Ovary (tissue), 3 donors: ENCODE results near the gene HERC3.

Source experiments
- POLR2A ChIP-seq: fragments of 450-650 bp; IDR thresholded peaks from one replicate; pipeline ENCODE4 v1.6.1; 2017; ENCODE audit warnings: antibody characterized with exemption, mild to moderate bottlenecking, moderate library complexity
- TF ChIP-seq, protein P1 (sequence below), 3 donors: fragments of 450-650 bp in 2 of 3; fragments of 200-600 bp in 1 of 3; IDR thresholded peaks; one replicate each; pipeline versions ENCODE4 v1.5.1 to v1.8.0; 2016 to 2022; ENCODE audit warnings: antibody characterized with exemption in 3 of 3, mild to moderate bottlenecking in 1 of 3
- donor health status: DM: no; HTN: no; CAD: no.

- TF ChIP-seq, protein P1, sequence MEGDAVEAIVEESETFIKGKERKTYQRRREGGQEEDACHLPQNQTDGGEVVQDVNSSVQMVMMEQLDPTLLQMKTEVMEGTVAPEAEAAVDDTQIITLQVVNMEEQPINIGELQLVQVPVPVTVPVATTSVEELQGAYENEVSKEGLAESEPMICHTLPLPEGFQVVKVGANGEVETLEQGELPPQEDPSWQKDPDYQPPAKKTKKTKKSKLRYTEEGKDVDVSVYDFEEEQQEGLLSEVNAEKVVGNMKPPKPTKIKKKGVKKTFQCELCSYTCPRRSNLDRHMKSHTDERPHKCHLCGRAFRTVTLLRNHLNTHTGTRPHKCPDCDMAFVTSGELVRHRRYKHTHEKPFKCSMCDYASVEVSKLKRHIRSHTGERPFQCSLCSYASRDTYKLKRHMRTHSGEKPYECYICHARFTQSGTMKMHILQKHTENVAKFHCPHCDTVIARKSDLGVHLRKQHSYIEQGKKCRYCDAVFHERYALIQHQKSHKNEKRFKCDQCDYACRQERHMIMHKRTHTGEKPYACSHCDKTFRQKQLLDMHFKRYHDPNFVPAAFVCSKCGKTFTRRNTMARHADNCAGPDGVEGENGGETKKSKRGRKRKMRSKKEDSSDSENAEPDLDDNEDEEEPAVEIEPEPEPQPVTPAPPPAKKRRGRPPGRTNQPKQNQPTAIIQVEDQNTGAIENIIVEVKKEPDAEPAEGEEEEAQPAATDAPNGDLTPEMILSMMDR (IDR thresholded peaks at IDR 0.05), result no peak
- no peak for TF ChIP-seq POLR2A
These were observed 5.0 kb upstream of the HERC3 start for GRCh38 chr4:88587306-88587705.
